Tibial artery (tissue), 4 donors: ENCODE data around the gene PTCH2.
"Not testable (repeated sequence)": the region's sequence is repeated elsewhere in the genome, so short reads cannot be mapped to it uniquely, and the experiment has no call there.

Source experiments
- DNase-seq, 2 donors: peaks; one replicate each; pipeline ENCODE4 v3.0.0-alpha.2; 2019
- H3K27ac ChIP-seq, 2 donors: fragments of 200-600 bp; sonication (generic) in 1 of 2; 1 replicate in 1 of 2; 2 replicates in 1 of 2; pipeline ENCODE4 v1.5.1; 2018 to 2019; ENCODE audit warnings: mild to moderate bottlenecking in 1 of 2
- H3K27me3 ChIP-seq, 2 donors: fragments of 200-600 bp; sonication (generic) in 1 of 2; one replicate each; pipeline versions ENCODE4 v1.5.1 to v1.6.0; 2016 to 2019
- H3K36me3 ChIP-seq, 3 donors: fragments of 200-600 bp; sonication (generic) in 2 of 3; one replicate each; pipeline ENCODE4 v1.5.1; 2016 to 2019; ENCODE audit warnings: mild to moderate bottlenecking in 2 of 3
- H3K4me1 ChIP-seq, 4 donors: fragments of 200-600 bp; sonication (generic) in 2 of 4; 1 replicate in 3 of 4; 2 replicates in 1 of 4; pipeline ENCODE4 v1.5.1; 2016 to 2019
- H3K4me3 ChIP-seq, 2 donors: fragments of 200-600 bp; sonication (generic) in 1 of 2; 1 replicate in 1 of 2; 2 replicates in 1 of 2; pipeline ENCODE4 v1.5.1; 2018 to 2019; ENCODE audit warnings: mild to moderate bottlenecking in 2 of 2
- H3K9me3 ChIP-seq, 3 donors: fragments of 200-600 bp; sonication (generic) in 1 of 3; one replicate each; pipeline ENCODE4 v1.5.1; 2016 to 2019
- CTCF ChIP-seq, 2 experiments: fragments of 200-600 bp in 1 of 2; fragments of 450-650 bp in 1 of 2; IDR thresholded peaks; one replicate each; pipeline ENCODE4 v1.5.1; 2017 to 2019; ENCODE audit warnings: antibody characterized with exemption in 2 of 2, mild to moderate bottlenecking in 1 of 2, moderate library complexity in 1 of 2
- intact Hi-C: fragments of 100-400 bp; cut with DNase I; formaldehyde crosslinking; loops from one replicate; pipeline ENCODE4 v1.15.0; 2023; ENCODE audit warnings: low total_unique reads

PTCH2 gene

DNA sequence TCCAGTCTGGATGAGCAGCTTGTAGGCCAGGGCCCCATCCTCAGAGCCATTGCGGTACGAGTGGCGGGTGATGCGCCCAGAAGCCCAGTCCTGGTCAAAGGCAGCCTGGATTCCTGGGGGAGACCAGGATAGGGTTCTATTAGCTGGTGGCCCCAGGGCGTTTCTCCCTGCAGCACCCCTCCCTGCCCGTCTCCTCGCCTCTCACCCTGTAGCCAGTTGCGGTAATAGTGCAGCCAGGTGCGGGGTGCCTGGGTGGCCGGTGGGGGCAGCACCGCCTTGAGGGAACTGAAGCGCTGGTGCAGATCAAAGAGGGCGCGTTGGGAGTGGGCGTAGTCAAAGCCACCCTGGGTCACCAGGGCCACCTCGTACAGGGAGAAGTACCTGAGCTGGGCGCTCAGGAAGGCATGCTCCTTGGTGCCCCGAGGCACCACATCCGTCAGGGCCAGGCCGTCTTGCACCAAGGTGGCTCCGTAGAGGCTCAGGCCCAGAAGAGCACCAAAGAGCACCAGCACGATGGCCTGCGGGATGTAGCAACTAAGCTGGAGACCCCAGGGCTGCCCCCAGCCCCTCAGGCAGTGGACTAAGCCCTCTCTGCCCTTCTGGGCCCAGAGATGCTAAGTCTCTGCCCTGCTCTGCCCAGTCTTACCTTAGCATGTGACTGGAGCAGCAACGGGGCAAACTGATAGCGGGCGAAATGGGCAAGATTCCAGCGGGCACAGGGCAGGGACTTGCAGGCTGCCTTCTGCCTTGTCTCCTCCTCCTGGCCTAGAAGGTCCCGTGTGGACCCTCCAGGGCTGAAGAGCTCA is 15.7 kb downstream of the PTCH2 start:
- intact Hi-C loops: no loop called here
- Histone ChIP-seq H3K27ac (peak overlapping the region in 1 of 2 donors; percentile 28), H3K27me3 (no peaks in the 10 kb centered on the region)

DNA sequence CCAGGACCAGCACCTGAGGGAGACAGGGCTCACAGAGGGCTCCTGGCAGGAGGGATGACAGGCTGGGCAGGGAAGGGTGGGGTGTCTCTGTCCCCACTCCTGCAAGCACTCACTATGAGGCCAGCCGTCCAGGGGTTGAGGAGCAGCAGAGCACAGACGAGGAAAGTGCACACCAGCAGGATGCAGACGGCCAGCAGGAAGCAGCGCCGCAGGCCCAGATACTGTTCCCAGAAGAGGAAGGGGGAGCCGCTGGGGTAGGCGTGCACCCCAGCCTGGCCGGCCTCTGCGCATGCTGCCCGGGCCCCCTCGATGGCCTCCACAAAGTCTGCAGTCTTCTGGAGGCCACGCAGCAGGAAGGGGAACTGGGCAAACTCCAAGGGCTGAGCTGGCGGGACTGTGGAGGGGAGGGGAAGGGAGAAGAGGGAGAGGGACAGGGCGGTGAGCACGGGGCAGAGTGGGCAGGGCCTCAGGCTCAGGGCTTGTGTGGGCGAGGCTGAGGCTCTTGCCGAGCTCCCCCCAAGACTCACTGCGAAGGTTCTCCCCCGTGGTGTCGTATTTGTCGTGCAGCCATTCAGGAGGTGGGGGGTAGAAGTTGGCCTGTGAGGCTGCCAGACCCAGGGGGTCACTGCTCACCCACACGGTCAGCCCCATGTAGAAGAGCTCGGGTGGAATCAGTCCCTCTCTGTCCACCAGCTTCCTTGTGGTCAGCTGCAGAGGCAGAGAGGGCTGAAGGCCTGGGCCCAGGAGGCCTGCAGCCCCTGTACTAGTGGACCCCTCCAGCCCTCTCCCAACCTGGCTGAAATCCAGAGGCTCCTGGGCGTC is 16.5 kb downstream of the PTCH2 start:
- Histone ChIP-seq H3K27ac (peak overlapping the region in 1 of 2 donors; percentile 28), H3K27me3 (no peaks in the 10 kb centered on the region), H3K4me1 (no peaks in the 10 kb centered on the region), H3K36me3 (peaks cover 0 to 20% (median 0%) of the 10 kb centered on the region in 3 donors), H3K4me3 (peak overlapping the region in 1 of 2 donors; percentile 8), H3K9me3 (no peaks in the 10 kb centered on the region)
- peak; percentile 78 to 87 for DNase-seq
- no peak for TF ChIP-seq CTCF (IDR thresholded peaks at IDR 0.05)
- intact Hi-C loops: no loop called here

More for the DNA sequence above, 15.7 kb downstream of the PTCH2 start:
- Histone ChIP-seq H3K9me3 (no peaks in the 10 kb centered on the region), H3K4me1 (no peaks in the 10 kb centered on the region), H3K36me3 (peaks cover 0 to 20% (median 0%) of the 10 kb centered on the region in 3 donors), H3K4me3 (no peak overlapping the region)
- no peak for TF ChIP-seq CTCF (IDR thresholded peaks at IDR 0.05)
- no peak for DNase-seq

GRCh38 chr1:44824392-44824791 is 18.7 kb downstream of the PTCH2 start:
- Histone ChIP-seq H3K36me3 (peaks cover 0 to 17% (median 0%) of the 10 kb centered on the region in 3 donors), H3K4me1 (peaks cover 0 to 14% (median 10%) of the 10 kb centered on the region in 4 donors)
- H3K9me3 ChIP-seq, H3K4me3 ChIP-seq, H3K27ac ChIP-seq, H3K27me3 ChIP-seq, intact Hi-C loops: not testable (repeated sequence)
- peak in 1 of 2 donors; percentile 1 for DNase-seq

- no peak for TF ChIP-seq CTCF (IDR thresholded peaks at IDR 0.05)
- H3K4me3 ChIP-seq: no peak overlapping the region
- H3K4me1 ChIP-seq: peaks cover 0 to 27% (median 18%) of the 10 kb centered on the region in 4 donors
- H3K36me3 ChIP-seq: peaks cover 0 to 10% (median 0%) of the 10 kb centered on the region in 3 donors
- intact Hi-C loops: no loop called here
- DNase-seq: peak in 1 of 2 donors; percentile 23
- no peaks in the 10 kb centered on the region for H3K27me3 ChIP-seq
- no peak overlapping the region for H3K27ac ChIP-seq
- H3K9me3 ChIP-seq: no peaks in the 10 kb centered on the region
These were observed 20.0 kb downstream of the PTCH2 start for GRCh38 chr1:44822981-44823451.

DNA sequence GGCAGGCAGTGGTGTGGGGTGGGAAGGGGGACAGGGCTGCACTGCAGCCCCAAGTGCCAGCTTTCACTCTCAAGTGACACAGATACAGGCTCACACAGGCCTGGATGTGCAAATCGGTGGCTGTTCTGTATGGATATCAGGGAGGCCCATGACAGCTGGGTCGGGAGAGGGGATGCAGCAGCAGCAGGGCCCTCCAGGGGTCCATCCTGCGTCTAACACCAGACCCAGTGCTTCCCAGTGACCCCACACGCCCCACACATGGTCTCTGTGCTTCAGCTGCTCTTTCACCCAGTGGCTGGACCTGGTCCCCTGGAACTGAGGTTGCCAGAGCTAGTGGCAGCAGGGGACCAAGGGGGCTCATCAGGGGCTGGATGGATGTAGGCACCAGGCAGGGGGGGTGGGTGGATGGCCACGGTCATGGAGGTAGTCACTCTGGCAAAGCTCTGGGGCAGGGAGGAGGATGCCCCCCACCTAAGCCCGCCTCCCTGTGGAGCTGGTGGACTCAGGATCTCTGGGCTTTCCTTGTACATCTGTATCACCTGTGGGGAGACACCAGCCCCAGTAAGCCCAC is 20.8 kb downstream of the PTCH2 start:
- peak overlapping the region in 1 of 2 donors; percentile 99 for H3K27ac ChIP-seq
- no peaks in the 10 kb centered on the region for H3K27me3 ChIP-seq
- DNase-seq: peak; percentile 20 to 63
- intact Hi-C loops: no loop called here
- peaks cover 0 to 27% (median 18%) of the 10 kb centered on the region in 4 donors for H3K4me1 ChIP-seq
- no peak for TF ChIP-seq CTCF (IDR thresholded peaks at IDR 0.05)
- H3K9me3 ChIP-seq: no peaks in the 10 kb centered on the region
- peaks cover 0 to 7% (median 0%) of the 10 kb centered on the region in 3 donors for H3K36me3 ChIP-seq
- H3K4me3 ChIP-seq: no peak overlapping the region
